HEK293T (cell line): ENCODE data around the gene PC.

Source experiments
- BHLHE40 ChIP-seq: fragments of 450-650 bp; IDR thresholded peaks from 2 replicates; pipeline ENCODE4 v1.6.1; 2016; ENCODE audit warnings: mild to moderate bottlenecking, moderate library complexity, borderline replicate concordance
- ELF4 ChIP-seq: fragments of 450-650 bp; IDR thresholded peaks from 2 replicates; pipeline ENCODE4 v1.6.1; 2017; ENCODE audit warnings: antibody characterized with exemption
- FOXK2 ChIP-seq: fragments of 450-650 bp; IDR thresholded peaks from 2 replicates; pipeline ENCODE4 v1.6.1; 2016; ENCODE audit warnings: mild to moderate bottlenecking
- FOXM1 ChIP-seq: fragments of 450-650 bp; IDR thresholded peaks from 2 replicates; pipeline ENCODE4 v1.6.1; 2017; ENCODE audit warnings: mild to moderate bottlenecking, borderline replicate concordance
- LEF1 ChIP-seq: fragments of 450-650 bp; IDR thresholded peaks from 2 replicates; pipeline ENCODE4 v1.6.1; 2017; ENCODE audit warnings: mild to moderate bottlenecking, borderline replicate concordance
- PKNOX1 ChIP-seq: fragments of 450-650 bp; IDR thresholded peaks from 2 replicates; pipeline ENCODE4 v1.6.1; 2016
- SP1 ChIP-seq: fragments of 450-650 bp; IDR thresholded peaks from 2 replicates; pipeline ENCODE4 v1.6.1; 2017
- SUZ12 ChIP-seq: fragments of 450-650 bp; IDR thresholded peaks from 2 replicates; pipeline ENCODE4 v1.6.1; 2016; ENCODE audit warnings: mild to moderate bottlenecking
- TARDBP ChIP-seq: fragments of 450-650 bp; IDR thresholded peaks from 2 replicates; pipeline ENCODE4 v1.6.1; 2016

GRCh38 chr11:66912361-66912760 is 45.8 kb downstream of the PC start:
- TF ChIP-seq SUZ12 (no peak), PKNOX1 (peak; percentile 49; the same call in 1 of the 2 replicates), FOXM1 (no peak), FOXK2 (no peak), SP1 (no peak), BHLHE40 (no peak), LEF1 (no peak), ELF4 (no peak), TARDBP (no peak)
